HepG2 (cell line): ENCODE data around the gene LSR. TPM values are rescaled to one million over a fixed set of nuclear protein-coding genes. Genes with fewer than 3 reads are reported as not detected.

ENCODE experiments used
- CBX5 ChIP-seq: sonication (generic); formaldehyde crosslinking; IDR thresholded peaks from 2 replicates; pipeline ENCODE4 v1.4.0; 2020; ENCODE audit warnings: missing genetic modification reagents, borderline replicate concordance
- CEBPB ChIP-seq: IDR thresholded peaks from 2 replicates; pipeline ENCODE4 v1.6.1; 2011; ENCODE audit warnings: low read depth, low read length, improper control_type of control experiment, borderline replicate concordance
- DR1 ChIP-seq: sonication (generic); formaldehyde crosslinking; IDR thresholded peaks from 2 replicates; pipeline ENCODE4 v1.8.0; 2021; ENCODE audit warnings: mild to moderate bottlenecking, missing genetic modification reagents, inconsistent platforms
- HDAC2 ChIP-seq: sonication (generic); formaldehyde crosslinking; IDR thresholded peaks from 2 replicates; pipeline ENCODE4 v1.4.0; 2020; ENCODE audit warnings: missing genetic modification reagents
- NCOA2 ChIP-seq: sonication (generic); formaldehyde crosslinking; IDR thresholded peaks from 2 replicates; pipeline ENCODE4 v1.8.0; 2022; ENCODE audit warnings: inconsistent platforms
- RBM22 ChIP-seq: fragments of 200-400 bp; formaldehyde crosslinking; optimal IDR thresholded peaks from 2 replicates; pipeline ENCODE3; 2017; ENCODE audit warnings: mild to moderate bottlenecking, low read length, moderate library complexity
- SYNCRIP ChIP-seq: fragments of 200-400 bp; formaldehyde crosslinking; IDR thresholded peaks from 2 replicates; pipeline ENCODE4 v1.6.1; 2018; ENCODE audit warnings: mild to moderate bottlenecking, low read depth, low read length; ENCODE audit not compliant: insufficient read depth
- ZNF160 ChIP-seq: sonication (generic); formaldehyde crosslinking; IDR thresholded peaks from 2 replicates; pipeline ENCODE4 v1.8.0; 2022; ENCODE audit warnings: mild to moderate bottlenecking, inconsistent platforms, missing genetic modification reagents
- polyA plus RNA-seq, 8 experiments: library from polyadenylated mRNA; depleted of rRNA in 3 of 8; stranded (reverse) in 7 of 8; unstranded in 1 of 8; fragments of >200 nt; fragmentation: Illumina TruSeq in 4 of 8; extraction: Trizol in 4 of 8; gene quantifications; 2 replicates each; pipeline versions ENCODE4 v1.2.1 to v1.2.3, GENCODE V29; 2011 to 2016; ENCODE audit warnings: low read depth in 4 of 8, missing spikeins in 1 of 8, mixed read lengths in 1 of 8; ENCODE audit not compliant: insufficient read depth in 1 of 8
- total RNA-seq, 5 experiments: library from RNA; depleted of rRNA; stranded (reverse); fragments of >200 nt; fragmentation: Illumina TruSeq; extraction: Trizol; gene quantifications; 2 replicates each; pipeline ENCODE4 v1.2.3, GENCODE V29; 2016; ENCODE audit warnings: low read depth in 1 of 5
- TF ChIP-seq, protein P1 (sequence below): sonication (generic); formaldehyde crosslinking; IDR thresholded peaks from 2 replicates; pipeline ENCODE4 v1.4.0; 2020; ENCODE audit warnings: mild to moderate bottlenecking, missing genetic modification reagents
- TF ChIP-seq, protein P2 (sequence below): sonication (generic); formaldehyde crosslinking; IDR thresholded peaks from 2 replicates; pipeline ENCODE4 v1.5.0; 2020; ENCODE audit warnings: missing genetic modification reagents
- TF ChIP-seq, protein P3 (sequence below): sonication (generic); formaldehyde crosslinking; IDR thresholded peaks from 2 replicates; pipeline ENCODE4 v1.4.0; 2020; ENCODE audit warnings: missing genetic modification reagents, borderline replicate concordance

Gene LSR
- total and polyA plus RNA-seq, 2 of the 13 experiments (the other 11 are each of a cell fraction or from before 2014, with no cell fraction given) = 29.2 to 79.2 TPM

DNA sequence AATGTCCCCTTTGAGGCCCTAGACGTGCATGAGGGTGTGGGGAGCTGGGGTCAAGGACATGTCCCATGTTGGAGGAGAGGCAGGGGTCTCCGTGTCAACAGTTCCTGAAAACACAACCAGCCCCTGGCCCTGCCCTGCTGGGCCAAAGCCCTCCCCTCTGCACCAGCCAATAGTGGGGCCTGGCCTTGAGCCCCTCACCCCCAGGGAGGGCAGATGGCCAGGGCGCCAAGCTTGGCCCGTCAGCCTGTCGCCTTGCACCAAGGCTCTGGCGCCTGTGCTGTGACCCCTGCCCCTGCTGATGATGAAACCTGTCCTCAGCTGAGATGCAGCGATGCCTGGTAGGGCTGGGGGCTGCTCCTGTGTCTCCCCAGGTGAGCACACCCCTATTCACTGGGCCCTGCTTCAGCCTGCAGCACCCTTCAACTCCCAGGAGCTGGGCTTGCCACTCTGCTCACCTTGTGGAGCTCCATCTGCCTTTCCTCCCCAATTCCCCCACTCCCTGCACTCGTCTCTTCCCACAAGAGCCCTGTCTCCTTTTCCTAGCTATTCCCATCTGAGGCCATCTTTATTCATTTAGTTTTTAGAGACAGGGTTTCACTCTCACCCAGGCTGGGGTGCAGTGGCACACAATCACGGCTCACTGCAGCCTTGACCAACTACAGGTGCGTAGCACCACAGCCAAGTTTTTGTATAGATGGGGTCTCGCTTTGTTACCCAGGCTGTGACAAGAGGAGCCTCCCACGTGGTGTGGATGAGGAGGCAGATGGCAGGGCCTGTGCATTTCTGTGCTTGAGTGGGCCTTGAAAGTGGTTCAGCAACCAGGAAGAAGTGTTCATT is 31.4 kb downstream of the LSR start (continued):
- TF ChIP-seq, protein P1, sequence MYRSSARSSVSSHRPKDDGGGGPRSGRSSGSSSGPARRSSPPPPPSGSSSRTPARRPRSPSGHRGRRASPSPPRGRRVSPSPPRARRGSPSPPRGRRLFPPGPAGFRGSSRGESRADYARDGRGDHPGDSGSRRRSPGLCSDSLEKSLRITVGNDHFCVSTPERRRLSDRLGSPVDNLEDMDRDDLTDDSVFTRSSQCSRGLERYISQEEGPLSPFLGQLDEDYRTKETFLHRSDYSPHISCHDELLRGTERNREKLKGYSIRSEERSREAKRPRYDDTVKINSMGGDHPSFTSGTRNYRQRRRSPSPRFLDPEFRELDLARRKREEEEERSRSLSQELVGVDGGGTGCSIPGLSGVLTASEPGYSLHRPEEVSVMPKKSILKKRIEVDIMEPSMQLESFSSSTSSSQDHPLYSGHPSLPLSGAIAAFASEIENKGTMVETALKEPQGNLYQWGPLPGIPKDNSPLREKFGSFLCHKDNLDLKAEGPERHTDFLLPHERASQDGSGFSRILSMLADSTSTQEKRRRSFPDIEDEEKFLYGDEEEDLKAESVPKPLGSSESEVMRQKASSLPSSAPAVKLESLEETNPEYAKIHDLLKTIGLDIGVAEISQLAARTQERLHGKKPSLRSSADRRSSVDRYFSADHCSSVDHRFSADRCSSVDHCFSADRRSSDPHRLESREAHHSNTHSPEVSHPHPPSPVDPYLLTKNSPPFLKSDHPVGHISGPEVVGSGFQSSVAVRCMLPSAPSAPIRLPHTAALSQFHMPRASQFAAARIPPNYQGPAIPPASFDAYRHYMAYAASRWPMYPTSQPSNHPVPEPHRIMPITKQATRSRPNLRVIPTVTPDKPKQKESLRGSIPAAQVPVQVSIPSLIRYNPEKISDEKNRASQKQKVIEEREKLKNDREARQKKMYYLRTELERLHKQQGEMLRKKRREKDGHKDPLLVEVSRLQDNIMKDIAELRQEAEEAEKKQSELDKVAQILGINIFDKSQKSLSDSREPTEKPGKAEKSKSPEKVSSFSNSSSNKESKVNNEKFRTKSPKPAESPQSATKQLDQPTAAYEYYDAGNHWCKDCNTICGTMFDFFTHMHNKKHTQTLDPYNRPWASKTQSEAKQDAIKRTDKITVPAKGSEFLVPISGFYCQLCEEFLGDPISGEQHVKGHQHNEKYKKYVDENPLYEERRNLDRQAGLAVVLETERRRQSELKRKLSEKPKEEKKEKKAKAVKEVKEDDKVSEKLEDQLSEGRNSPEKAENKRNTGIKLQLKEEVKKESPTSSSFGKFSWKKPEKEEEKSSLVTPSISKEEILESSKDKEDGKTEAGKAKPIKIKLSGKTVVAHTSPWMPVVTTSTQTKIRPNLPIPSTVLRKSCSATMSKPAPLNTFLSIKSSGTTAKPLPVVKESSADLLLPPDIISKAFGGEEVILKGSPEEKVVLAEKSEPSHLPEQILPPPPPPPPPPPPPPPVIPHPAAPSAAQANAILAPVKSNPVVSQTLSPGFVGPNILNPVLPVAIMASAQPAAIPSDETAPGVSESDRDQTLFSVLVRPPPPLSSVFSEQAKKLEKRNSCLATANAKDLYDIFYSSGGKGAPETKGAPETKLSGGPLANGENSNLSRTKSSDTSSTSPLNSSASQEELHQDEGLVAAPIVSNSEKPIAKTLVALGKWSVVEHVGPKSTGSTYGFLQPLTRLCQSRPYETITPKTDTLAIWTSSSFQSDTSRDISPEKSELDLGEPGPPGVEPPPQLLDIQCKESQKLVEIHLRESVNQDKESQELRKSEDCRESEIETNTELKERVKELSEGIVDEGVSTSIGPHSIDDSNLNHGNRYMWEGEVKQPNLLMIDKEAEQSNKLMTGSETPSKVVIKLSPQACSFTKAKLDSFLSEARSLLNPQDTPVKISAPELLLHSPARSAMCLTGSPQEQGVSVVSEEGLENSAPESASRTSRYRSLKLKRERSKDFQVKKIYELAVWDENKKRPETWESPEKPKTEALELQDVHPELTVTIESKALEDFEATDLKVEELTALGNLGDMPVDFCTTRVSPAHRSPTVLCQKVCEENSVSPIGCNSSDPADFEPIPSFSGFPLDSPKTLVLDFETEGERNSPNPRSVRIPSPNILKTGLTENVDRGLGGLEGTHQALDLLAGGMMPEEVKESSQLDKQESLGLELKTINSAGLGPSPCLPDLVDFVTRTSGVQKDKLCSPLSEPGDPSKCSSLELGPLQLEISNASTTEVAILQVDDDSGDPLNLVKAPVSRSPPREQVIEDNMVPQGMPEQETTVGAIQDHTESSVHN = peak; percentile 96; the same call in 1 of the 2 replicates
- no peak for TF ChIP-seq DR1 (CRISPR knock-in tag)
- TF ChIP-seq NCOA2 (CRISPR knock-in tag) = peak; percentile 88
- TF ChIP-seq, protein P2, sequence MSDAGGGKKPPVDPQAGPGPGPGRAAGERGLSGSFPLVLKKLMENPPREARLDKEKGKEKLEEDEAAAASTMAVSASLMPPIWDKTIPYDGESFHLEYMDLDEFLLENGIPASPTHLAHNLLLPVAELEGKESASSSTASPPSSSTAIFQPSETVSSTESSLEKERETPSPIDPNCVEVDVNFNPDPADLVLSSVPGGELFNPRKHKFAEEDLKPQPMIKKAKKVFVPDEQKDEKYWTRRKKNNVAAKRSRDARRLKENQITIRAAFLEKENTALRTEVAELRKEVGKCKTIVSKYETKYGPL (CRISPR knock-in tag) = no peak
- no peak for TF ChIP-seq ZNF160 (CRISPR knock-in tag)
- TF ChIP-seq, protein P3, sequence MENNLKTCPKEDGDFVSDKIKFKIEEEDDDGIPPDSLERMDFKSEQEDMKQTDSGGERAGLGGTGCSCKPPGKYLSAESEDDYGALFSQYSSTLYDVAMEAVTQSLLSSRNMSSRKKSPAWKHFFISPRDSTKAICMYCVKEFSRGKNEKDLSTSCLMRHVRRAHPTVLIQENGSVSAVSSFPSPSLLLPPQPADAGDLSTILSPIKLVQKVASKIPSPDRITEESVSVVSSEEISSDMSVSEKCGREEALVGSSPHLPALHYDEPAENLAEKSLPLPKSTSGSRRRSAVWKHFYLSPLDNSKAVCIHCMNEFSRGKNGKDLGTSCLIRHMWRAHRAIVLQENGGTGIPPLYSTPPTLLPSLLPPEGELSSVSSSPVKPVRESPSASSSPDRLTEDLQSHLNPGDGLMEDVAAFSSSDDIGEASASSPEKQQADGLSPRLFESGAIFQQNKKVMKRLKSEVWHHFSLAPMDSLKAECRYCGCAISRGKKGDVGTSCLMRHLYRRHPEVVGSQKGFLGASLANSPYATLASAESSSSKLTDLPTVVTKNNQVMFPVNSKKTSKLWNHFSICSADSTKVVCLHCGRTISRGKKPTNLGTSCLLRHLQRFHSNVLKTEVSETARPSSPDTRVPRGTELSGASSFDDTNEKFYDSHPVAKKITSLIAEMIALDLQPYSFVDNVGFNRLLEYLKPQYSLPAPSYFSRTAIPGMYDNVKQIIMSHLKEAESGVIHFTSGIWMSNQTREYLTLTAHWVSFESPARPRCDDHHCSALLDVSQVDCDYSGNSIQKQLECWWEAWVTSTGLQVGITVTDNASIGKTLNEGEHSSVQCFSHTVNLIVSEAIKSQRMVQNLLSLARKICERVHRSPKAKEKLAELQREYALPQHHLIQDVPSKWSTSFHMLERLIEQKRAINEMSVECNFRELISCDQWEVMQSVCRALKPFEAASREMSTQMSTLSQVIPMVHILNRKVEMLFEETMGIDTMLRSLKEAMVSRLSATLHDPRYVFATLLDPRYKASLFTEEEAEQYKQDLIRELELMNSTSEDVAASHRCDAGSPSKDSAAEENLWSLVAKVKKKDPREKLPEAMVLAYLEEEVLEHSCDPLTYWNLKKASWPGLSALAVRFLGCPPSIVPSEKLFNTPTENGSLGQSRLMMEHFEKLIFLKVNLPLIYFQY (CRISPR knock-in tag) = no peak
- no peak for TF ChIP-seq CBX5 (CRISPR knock-in tag)
- no peak for TF ChIP-seq SYNCRIP
- peak; percentile 17 for TF ChIP-seq RBM22
- TF ChIP-seq HDAC2 = peak; percentile 57; the same call in 1 of the 2 replicates
- TF ChIP-seq CEBPB = peak; percentile 50; the same call in 1 of the 2 replicates
